DOHH2 (cell line): ENCODE results near the gene DOK3.

Experiments
- CTCF ChIP-seq: fragments of 200-600 bp; sonication (generic); IDR thresholded peaks from one replicate; pipeline ENCODE4 v1.5.1; 2014; ENCODE audit warnings: antibody characterized with exemption, mild to moderate bottlenecking, low read depth, low read length; ENCODE audit not compliant: poor library complexity, severe bottlenecking
- EZH2phosphoT487 ChIP-seq: fragments of 200-600 bp; sonication (generic); IDR thresholded peaks from 2 replicates; pipeline ENCODE4 v1.6.1; 2017; ENCODE audit warnings: borderline replicate concordance, mild to moderate bottlenecking, antibody characterized with exemption, low read length, moderate library complexity, mixed read lengths

- TF ChIP-seq CTCF (no peak), EZH2phosphoT487 (no peak)
These were observed 25.5 kb upstream of the DOK3 start for GRCh38 chr5:177535125-177535524.
